ENCODE measurements around the gene TBL1XR1.

The TBL1XR1 gene

DNA sequence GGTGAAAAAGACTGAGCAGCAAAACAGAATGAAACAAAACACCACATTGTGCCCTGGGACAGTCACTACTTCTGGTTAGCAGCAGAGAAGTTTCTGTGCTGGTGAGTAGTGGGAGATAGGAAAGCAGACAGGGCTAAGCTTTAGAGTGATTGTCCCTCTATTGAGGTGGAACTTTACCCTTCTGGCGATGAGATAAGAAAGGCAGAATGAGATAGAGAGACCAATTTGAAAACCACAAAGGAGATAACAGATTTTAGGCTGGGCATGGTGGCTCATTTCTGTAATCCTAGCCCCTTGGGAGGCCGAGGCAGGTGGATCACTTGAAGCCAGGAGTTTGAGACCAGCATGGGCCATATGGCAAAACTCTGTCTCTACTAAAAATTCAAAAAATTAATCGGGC, 208.5 kb downstream of the TBL1XR1 start:
- DNase-seq (ENCODE audit: low read depth) = no peak
- TF ChIP-seq CTCF (IDR thresholded peaks at IDR 0.05; ENCODE audit: insufficient read depth, low read depth, low read length, missing control alignments) = no peak
- H3K4me3 ChIP-seq (ENCODE audit: low read length) = no peak overlapping the region

- no peak for DNase-seq (ENCODE audit: low read depth)
- no peak overlapping the region for H3K4me3 ChIP-seq (ENCODE audit: low read length)
These were observed 209.2 kb downstream of the TBL1XR1 start for GRCh38 chr3:176987901-176988650.

DNA sequence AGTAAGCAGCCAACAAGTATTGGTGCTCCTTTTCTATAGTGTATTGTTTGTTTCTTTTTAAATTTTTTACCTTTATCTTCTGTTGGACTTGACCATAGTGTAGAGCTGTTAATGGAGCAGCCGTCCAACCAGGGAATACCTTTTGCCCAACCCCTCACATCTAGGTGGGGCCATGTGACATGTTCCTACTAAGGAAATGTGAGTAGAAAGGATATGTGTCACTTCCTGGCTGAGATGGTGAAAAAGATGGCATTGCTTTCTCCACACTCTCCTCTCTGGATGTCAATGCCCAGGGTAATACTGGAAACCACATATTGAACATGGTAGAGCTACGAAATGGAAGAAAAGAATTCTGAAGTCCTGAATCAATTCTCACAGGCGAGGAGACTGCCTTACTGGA, 218.8 kb downstream of the TBL1XR1 start:
- TF ChIP-seq CTCF (IDR thresholded peaks at IDR 0.05; ENCODE audit: insufficient read depth, low read depth, low read length, missing control alignments) = no peak
- H3K4me3 ChIP-seq (ENCODE audit: low read length) = no peak overlapping the region
- DNase-seq (ENCODE audit: low read depth) = peak; percentile 64

More at GRCh38 chr3:176987901-176988650, 209.2 kb downstream of the TBL1XR1 start:
- no peak for TF ChIP-seq CTCF (IDR thresholded peaks at IDR 0.05; ENCODE audit: insufficient read depth, low read depth, low read length, missing control alignments)

GRCh38 chr3:176977331-176977730, 220.0 kb downstream of the TBL1XR1 start:
- H3K4me3 ChIP-seq (ENCODE audit: low read length) = no peak overlapping the region
- TF ChIP-seq CTCF (IDR thresholded peaks at IDR 0.05; ENCODE audit: insufficient read depth, low read depth, low read length, missing control alignments) = no peak
- no peak for DNase-seq (ENCODE audit: low read depth)

GRCh38 chr3:176976586-176976985, 220.7 kb downstream of the TBL1XR1 start:
- TF ChIP-seq CTCF (IDR thresholded peaks at IDR 0.05; ENCODE audit: insufficient read depth, low read depth, low read length, missing control alignments) = no peak
- DNase-seq (ENCODE audit: low read depth) = no peak
- H3K4me3 ChIP-seq (ENCODE audit: low read length) = no peak overlapping the region

GRCh38 chr3:176974279-176974678, 223.0 kb downstream of the TBL1XR1 start:
- no peak for TF ChIP-seq CTCF (IDR thresholded peaks at IDR 0.05; ENCODE audit: insufficient read depth, low read depth, low read length, missing control alignments)
- DNase-seq (ENCODE audit: low read depth) = no peak
- no peak overlapping the region for H3K4me3 ChIP-seq (ENCODE audit: low read length)

- no peak overlapping the region for H3K4me3 ChIP-seq (ENCODE audit: low read length)
- DNase-seq (ENCODE audit: low read depth) = no peak
- TF ChIP-seq CTCF (IDR thresholded peaks at IDR 0.05; ENCODE audit: insufficient read depth, low read depth, low read length, missing control alignments) = no peak
These were observed 225.6 kb downstream of the TBL1XR1 start for GRCh38 chr3:176971613-176972174.

Data from epithelial cell of esophagus (primary cell).